GM23338 (cell line): ENCODE results near the gene KRT24. TPM values are rescaled to one million over a fixed set of nuclear protein-coding genes. Genes with fewer than 3 reads are reported as not detected.

Experiments used
- ATAC-seq: fragments of 200-7000 bp; cut with Tn5 transposase; 3 replicates; pipeline ENCODE4 v1.9.1; 2020
- DNase-seq: peaks from one replicate; pipeline ENCODE4 v3.0.0-alpha.2; 2015; ENCODE audit warnings: low spot score
- H2AFZ ChIP-seq: fragments of 200-600 bp; sonication (generic); 2 replicates; pipeline ENCODE4 v1.8.0; 2016; ENCODE audit warnings: antibody characterized with exemption, mild to moderate bottlenecking, moderate library complexity
- H3F3A ChIP-seq: fragments of 200-600 bp; sonication (generic); replicated peaks from 2 replicates; pipeline ENCODE4 v1.8.0; 2017; ENCODE audit warnings: antibody characterized with exemption, mixed run types, low read depth
- H3K27ac ChIP-seq: fragments of 200-600 bp; sonication (generic); 2 replicates; pipeline ENCODE4 v1.6.1; 2016; ENCODE audit warnings: low read depth
- H3K27me3 ChIP-seq: fragments of 200-600 bp; sonication (generic); 2 replicates; pipeline ENCODE4 v1.8.0; 2016; ENCODE audit warnings: mild to moderate bottlenecking, mixed run types, moderate library complexity; ENCODE audit not compliant: insufficient read depth
- H3K36me3 ChIP-seq: fragments of 200-600 bp; sonication (generic); 2 replicates; pipeline ENCODE4 v1.8.0; 2016; ENCODE audit warnings: mild to moderate bottlenecking; ENCODE audit not compliant: insufficient read depth
- H3K4me1 ChIP-seq: fragments of 200-600 bp; sonication (generic); 2 replicates; pipeline ENCODE4 v1.8.0; 2016; ENCODE audit warnings: mild to moderate bottlenecking, moderate library complexity; ENCODE audit not compliant: insufficient read depth
- H3K4me2 ChIP-seq: fragments of 200-600 bp; sonication (generic); 2 replicates; pipeline ENCODE4 v1.7.1; 2017; ENCODE audit warnings: mixed run types
- H3K4me3 ChIP-seq: fragments of 200-600 bp; sonication (generic); 2 replicates; pipeline ENCODE4 v1.6.1; 2016; ENCODE audit warnings: mixed run types
- H3K79me2 ChIP-seq: fragments of 200-600 bp; sonication (generic); replicated peaks from 2 replicates; pipeline ENCODE4 v1.8.0; 2017; ENCODE audit warnings: mild to moderate bottlenecking; ENCODE audit not compliant: insufficient read depth
- H3K9me2 ChIP-seq: fragments of 200-600 bp; sonication (generic); 2 replicates; pipeline ENCODE4 v1.8.0; 2017; ENCODE audit not compliant: insufficient read depth
- H4K20me1 ChIP-seq: fragments of 200-600 bp; sonication (generic); replicated peaks from 2 replicates; pipeline ENCODE4 v1.8.0; 2017; ENCODE audit warnings: mild to moderate bottlenecking; ENCODE audit not compliant: insufficient read depth
- H3K27ac Mint-ChIP-seq: 2 replicates; pipeline ENCODE4 v1.8.0; 2020; ENCODE audit warnings: inconsistent platforms, mild to moderate bottlenecking, moderate library complexity, mixed read lengths
- H3K27me3 Mint-ChIP-seq: 3 replicates; pipeline ENCODE4 v1.8.0; 2022; ENCODE audit warnings: low read depth, mild to moderate bottlenecking, moderate library complexity, mixed read lengths, inconsistent platforms; ENCODE audit not compliant: insufficient read depth, poor library complexity
- H3K36me3 Mint-ChIP-seq: 3 replicates; pipeline ENCODE4 v1.8.0; 2021; ENCODE audit warnings: low read depth, mild to moderate bottlenecking, inconsistent platforms, moderate library complexity, mixed read lengths
- H3K4me1 Mint-ChIP-seq: 3 replicates; pipeline ENCODE4 v1.8.0; 2020; ENCODE audit warnings: mild to moderate bottlenecking, inconsistent platforms, mixed read lengths
- H3K4me3 Mint-ChIP-seq: 3 replicates; pipeline ENCODE4 v1.8.0; 2021; ENCODE audit warnings: moderate library complexity, mild to moderate bottlenecking, inconsistent platforms, mixed read lengths
- H3K9me3 Mint-ChIP-seq: 3 replicates; pipeline ENCODE4 v1.8.0; 2020; ENCODE audit warnings: moderate library complexity, mild to moderate bottlenecking, inconsistent platforms, mixed read lengths
- CTCF ChIP-seq, 2 experiments: fragments of 200-600 bp in 1 of 2; sonication (generic) in 1 of 2; conservative IDR thresholded peaks; 2 replicates each; pipeline versions ENCODE4 v1.5.1 to v1.6.1; 2016 to 2017; ENCODE audit warnings: antibody characterized with exemption in 2 of 2, low read depth in 2 of 2, mild to moderate bottlenecking in 2 of 2, moderate library complexity in 1 of 2
- ETS1 ChIP-seq: IDR thresholded peaks from 2 replicates; pipeline ENCODE4 v1.6.1; 2016; ENCODE audit warnings: antibody characterized with exemption
- EZH2phosphoT487 ChIP-seq: fragments of 200-600 bp; sonication (generic); IDR thresholded peaks from one replicate; pipeline ENCODE4 v1.8.1; 2018; ENCODE audit warnings: antibody characterized with exemption; ENCODE audit not compliant: unreplicated experiment
- JUNB ChIP-seq: IDR thresholded peaks from one replicate; pipeline ENCODE4 v1.6.1; 2016; ENCODE audit warnings: antibody characterized with exemption; ENCODE audit not compliant: unreplicated experiment
- NANOG ChIP-seq: IDR thresholded peaks from 2 replicates; pipeline ENCODE4 v1.6.1; 2016; ENCODE audit warnings: antibody characterized with exemption, borderline replicate concordance
- POLR2AphosphoS5 ChIP-seq: IDR thresholded peaks from 2 replicates; pipeline ENCODE4 v1.6.1; 2016; ENCODE audit warnings: antibody characterized with exemption, low read depth
- STAT1 ChIP-seq: IDR thresholded peaks from one replicate; pipeline ENCODE4 v1.6.1; 2016; ENCODE audit warnings: antibody characterized with exemption; ENCODE audit not compliant: unreplicated experiment
- ZNF114 ChIP-seq: fragments of 250-450 bp; sonication (Bioruptor Pico); IDR thresholded peaks from 2 replicates; pipeline ENCODE4 v1.5.0; 2020; ENCODE audit warnings: mild to moderate bottlenecking, moderate library complexity
- ZNF331 ChIP-seq: fragments of 250-450 bp; sonication (Bioruptor Pico); IDR thresholded peaks from 2 replicates; pipeline ENCODE4 v1.5.0; 2020; ENCODE audit warnings: low read depth, mild to moderate bottlenecking, moderate library complexity
- ZNF462 ChIP-seq: fragments of 250-450 bp; sonication (Bioruptor Pico); IDR thresholded peaks from 2 replicates; pipeline ENCODE4 v1.5.0; 2020; ENCODE audit warnings: mild to moderate bottlenecking, moderate library complexity
- polyA plus RNA-seq: library from polyadenylated mRNA; unstranded; fragments of >200 nt; fragmentation: Nextera tagmentation; extraction: Ambion mirVana; gene quantifications from 2 replicates; pipeline ENCODE4 v1.2.1, GENCODE V29; 2016
- total RNA-seq: library from RNA; depleted of rRNA; stranded (reverse); fragments of >200 nt; shearing (Covaris generic); gene quantifications from 2 replicates; pipeline ENCODE4 v1.2.3, GENCODE V29; 2014

KRT24 gene
- total and polyA plus RNA-seq, 2 experiments from 2014 or later = not detected

- Histone ChIP-seq H3K4me2 (no peak overlapping the region), H3K4me1 (no peaks in the 10 kb centered on the region), H3K9me2 (no peaks in the 10 kb centered on the region), H3K79me2 (no peaks in the 10 kb centered on the region), H3K27ac (no peak overlapping the region), H3K27me3 (no peaks in the 10 kb centered on the region), H3K4me3 (no peak overlapping the region), H4K20me1 (no peaks in the 10 kb centered on the region), H3K36me3 (no peaks in the 10 kb centered on the region), H2AFZ (no peak overlapping the region), H3F3A (no peaks in the 10 kb centered on the region)
- Mint-ChIP-seq H3K27me3 (peaks cover 4% of the 10 kb centered on the region), H3K9me3 (no peaks in the 10 kb centered on the region), H3K4me3 (no peak overlapping the region), H3K27ac (no peak overlapping the region), H3K36me3 (no peaks in the 10 kb centered on the region), H3K4me1 (no peaks in the 10 kb centered on the region; the same call in 2 of the 3 replicates)
- no peak for TF ChIP-seq EZH2phosphoT487
- TF ChIP-seq STAT1 = no peak
- TF ChIP-seq ZNF114 (CRISPR knock-in tag) = no peak
- no peak for TF ChIP-seq ETS1
- TF ChIP-seq POLR2AphosphoS5 = no peak
- no peak for TF ChIP-seq NANOG
- no peak for TF ChIP-seq ZNF462 (CRISPR knock-in tag)
- no peak for TF ChIP-seq CTCF (conservative IDR thresholded peaks at IDR 0.05; ENCODE audit: low read depth in 2 of 2)
- no peak for TF ChIP-seq JUNB
- no peak for TF ChIP-seq ZNF331 (CRISPR knock-in tag)
- DNase-seq (no peak), ATAC-seq (no peak)
Measured at GRCh38 chr17:40718930-40719329, 15.4 kb upstream of the KRT24 start.
